Testis (tissue), 2 donors: ENCODE data around the gene KRTAP29-1.

Experiments
- POLR2A ChIP-seq: fragments of 450-650 bp; IDR thresholded peaks from one replicate; pipeline ENCODE4 v1.6.1; 2017; ENCODE audit warnings: antibody characterized with exemption, mild to moderate bottlenecking, moderate library complexity
- TF ChIP-seq, protein P1 (sequence below), 3 experiments: fragments of 450-650 bp in 2 of 3; fragments of 200-600 bp in 1 of 3; sonication (generic) in 1 of 3; IDR thresholded peaks; one replicate each; pipeline ENCODE4 v1.5.1; 2016 to 2019; ENCODE audit warnings: antibody characterized with exemption in 3 of 3, mild to moderate bottlenecking in 2 of 3, moderate library complexity in 1 of 3

DNA sequence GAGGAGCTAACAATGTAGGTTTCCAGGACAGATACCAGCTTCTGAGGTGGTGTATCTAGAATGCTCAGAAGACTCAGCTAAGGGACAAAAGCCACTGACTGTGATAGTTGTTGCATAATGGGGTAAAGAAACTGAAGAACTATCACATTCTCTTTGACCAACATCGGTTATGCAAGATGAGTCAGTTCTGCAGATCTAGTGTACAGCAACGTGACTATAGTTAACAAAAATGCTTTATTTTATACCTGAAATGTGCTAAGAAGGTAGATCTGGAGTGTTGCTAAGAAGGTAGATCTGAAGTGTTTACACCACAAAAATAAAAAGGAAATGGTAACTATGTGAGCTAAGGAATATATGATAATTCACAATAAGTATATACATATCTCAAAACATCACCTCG is 34.9 kb downstream of the KRTAP29-1 start:
- no peak for TF ChIP-seq POLR2A
- TF ChIP-seq, protein P1, sequence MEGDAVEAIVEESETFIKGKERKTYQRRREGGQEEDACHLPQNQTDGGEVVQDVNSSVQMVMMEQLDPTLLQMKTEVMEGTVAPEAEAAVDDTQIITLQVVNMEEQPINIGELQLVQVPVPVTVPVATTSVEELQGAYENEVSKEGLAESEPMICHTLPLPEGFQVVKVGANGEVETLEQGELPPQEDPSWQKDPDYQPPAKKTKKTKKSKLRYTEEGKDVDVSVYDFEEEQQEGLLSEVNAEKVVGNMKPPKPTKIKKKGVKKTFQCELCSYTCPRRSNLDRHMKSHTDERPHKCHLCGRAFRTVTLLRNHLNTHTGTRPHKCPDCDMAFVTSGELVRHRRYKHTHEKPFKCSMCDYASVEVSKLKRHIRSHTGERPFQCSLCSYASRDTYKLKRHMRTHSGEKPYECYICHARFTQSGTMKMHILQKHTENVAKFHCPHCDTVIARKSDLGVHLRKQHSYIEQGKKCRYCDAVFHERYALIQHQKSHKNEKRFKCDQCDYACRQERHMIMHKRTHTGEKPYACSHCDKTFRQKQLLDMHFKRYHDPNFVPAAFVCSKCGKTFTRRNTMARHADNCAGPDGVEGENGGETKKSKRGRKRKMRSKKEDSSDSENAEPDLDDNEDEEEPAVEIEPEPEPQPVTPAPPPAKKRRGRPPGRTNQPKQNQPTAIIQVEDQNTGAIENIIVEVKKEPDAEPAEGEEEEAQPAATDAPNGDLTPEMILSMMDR (IDR thresholded peaks at IDR 0.05) = no peak
